Liver (tissue), 9 donors: Measurements from ENCODE around the gene SLC4A5. TPM values are rescaled to one million over a fixed set of nuclear protein-coding genes. Genes with fewer than 3 reads are reported as not detected.

ENCODE experiments used
- DNase-seq: peaks from one replicate; pipeline ENCODE4 v3.0.0-alpha.2; 2017; ENCODE audit warnings: low spot score
- H3K27ac ChIP-seq, 2 donors: one replicate each; pipeline ENCODE4 v1.7.0; 2013; ENCODE audit warnings: inconsistent platforms in 2 of 2, low read length in 2 of 2, control low read depth in 1 of 2, low read depth in 1 of 2, mild to moderate bottlenecking in 1 of 2
- H3K27me3 ChIP-seq, 4 donors: one replicate each; pipeline versions ENCODE4 v1.6.1 to v1.7.0; 2013; ENCODE audit warnings: low read length in 3 of 4, inconsistent platforms in 1 of 4, mild to moderate bottlenecking in 1 of 4, moderate library complexity in 1 of 4; ENCODE audit not compliant: control insufficient read depth in 4 of 4, insufficient read depth in 4 of 4
- H3K36me3 ChIP-seq, 4 donors: one replicate each; pipeline versions ENCODE4 v1.6.1 to v1.7.0; 2013; ENCODE audit warnings: low read length in 3 of 4, mild to moderate bottlenecking in 3 of 4, low read depth in 1 of 4, moderate library complexity in 1 of 4; ENCODE audit not compliant: control insufficient read depth in 4 of 4, insufficient read depth in 3 of 4
- H3K4me1 ChIP-seq, 4 donors: one replicate each; pipeline versions ENCODE4 v1.6.1 to v1.7.0; 2013; ENCODE audit warnings: low read length in 3 of 4, mild to moderate bottlenecking in 3 of 4, moderate library complexity in 1 of 4; ENCODE audit not compliant: control insufficient read depth in 4 of 4, insufficient read depth in 4 of 4
- H3K4me3 ChIP-seq, 3 donors: one replicate each; pipeline versions ENCODE4 v1.6.1 to v1.7.0; 2013; ENCODE audit warnings: low read length in 3 of 3, control low read depth in 1 of 3, low read depth in 1 of 3, mild to moderate bottlenecking in 1 of 3
- H3K9ac ChIP-seq, 2 donors: one replicate each; pipeline ENCODE4 v1.7.0; 2013; ENCODE audit warnings: low read length in 2 of 2, mild to moderate bottlenecking in 2 of 2, moderate library complexity in 2 of 2, control low read depth in 1 of 2, low read depth in 1 of 2
- H3K9me3 ChIP-seq, 4 donors: one replicate each; pipeline versions ENCODE4 v1.6.1 to v1.7.0; 2013; ENCODE audit warnings: low read length in 3 of 4; ENCODE audit not compliant: control insufficient read depth in 4 of 4
- ATF3 ChIP-seq: IDR thresholded peaks from 2 replicates; pipeline ENCODE4 v1.6.1; 2016; ENCODE audit warnings: antibody characterized with exemption
- CTCF ChIP-seq: fragments of 150-350 bp; IDR thresholded peaks from 2 replicates; pipeline ENCODE4 v1.5.1; 2017; ENCODE audit warnings: improper control_type of control experiment, low read depth, low read length; ENCODE audit not compliant: missing input control
- FOXA1 ChIP-seq: IDR thresholded peaks from 2 replicates; pipeline ENCODE4 v1.6.1; 2016; ENCODE audit warnings: antibody characterized with exemption
- FOXA2 ChIP-seq: IDR thresholded peaks from 2 replicates; pipeline ENCODE4 v1.6.1; 2016; ENCODE audit warnings: antibody characterized with exemption
- GABPA ChIP-seq, 2 donors: IDR thresholded peaks in 1 of 2; conservative IDR thresholded peaks in 1 of 2; 2 replicates each; pipeline ENCODE4 v1.6.1; 2016; ENCODE audit warnings: antibody characterized with exemption in 2 of 2, mild to moderate bottlenecking in 1 of 2, moderate library complexity in 1 of 2
- HNF4A ChIP-seq, 2 donors: conservative IDR thresholded peaks; 2 replicates each; pipeline ENCODE4 v1.6.1; 2016; ENCODE audit warnings: antibody characterized with exemption in 2 of 2, mild to moderate bottlenecking in 2 of 2
- HNF4G ChIP-seq: IDR thresholded peaks from 2 replicates; pipeline ENCODE4 v1.6.1; 2016; ENCODE audit warnings: antibody characterized with exemption
- JUND ChIP-seq, 2 donors: IDR thresholded peaks; 2 replicates each; pipeline ENCODE4 v1.6.1; 2016; ENCODE audit warnings: antibody characterized with exemption in 2 of 2
- MAX ChIP-seq: IDR thresholded peaks from 2 replicates; pipeline ENCODE4 v1.6.1; 2016; ENCODE audit warnings: antibody characterized with exemption
- NR2F2 ChIP-seq: IDR thresholded peaks from 2 replicates; pipeline ENCODE4 v1.6.1; 2016; ENCODE audit warnings: antibody characterized with exemption
- RAD21 ChIP-seq, 2 donors: IDR thresholded peaks; 2 replicates each; pipeline ENCODE4 v1.6.1; 2016; ENCODE audit warnings: antibody characterized with exemption in 2 of 2, mild to moderate bottlenecking in 2 of 2
- REST ChIP-seq: IDR thresholded peaks from 2 replicates; pipeline ENCODE4 v1.6.1; 2016; ENCODE audit warnings: antibody characterized with exemption, mild to moderate bottlenecking
- SP1 ChIP-seq: IDR thresholded peaks from 2 replicates; pipeline ENCODE4 v1.6.1; 2018; ENCODE audit warnings: antibody characterized with exemption, mild to moderate bottlenecking
- TAF1 ChIP-seq: conservative IDR thresholded peaks from 2 replicates; pipeline ENCODE4 v1.6.1; 2016; ENCODE audit warnings: antibody characterized with exemption, mild to moderate bottlenecking
- ZBTB33 ChIP-seq: IDR thresholded peaks from 2 replicates; pipeline ENCODE4 v1.6.1; 2016; ENCODE audit warnings: antibody characterized with exemption
- WGBS: extraction: QIAGEN DNeasy Blood & Tissue Kit; methylation state at CpG from one replicate; pipeline ENCODE4 v1.1.7; 2013; 5-methylcytosine and 5-hydroxymethylcytosine counted together
- polyA plus RNA-seq, 2 donors: library from polyadenylated mRNA; stranded (reverse) in 1 of 2; unstranded in 1 of 2; fragments of 200-250 nt in 1 of 2; fragments of >200 nt in 1 of 2; fragmentation: Nextera tagmentation in 1 of 2; extraction: Ambion mirVana in 1 of 2; gene quantifications; one replicate each; pipeline versions ENCODE4 v1.2.1 to v1.2.3, GENCODE V29; 2013 to 2015
- total RNA-seq, 2 donors: library from RNA; depleted of rRNA; stranded (reverse); fragments of >200 nt; gene quantifications; one replicate each; pipeline ENCODE4 v1.2.3, GENCODE V29; 2014
- donor health status: healthy.
- donor health status: healthy.
- donor health status: healthy.
- donor health status: healthy.
- donor health status: healthy.

Gene SLC4A5
- total and polyA plus RNA-seq, 4 donors, result 0.12 to 0.50 (median 0.29) TPM

- TF ChIP-seq HNF4A (conservative IDR thresholded peaks at IDR 0.05) (no peak), ZBTB33 (no peak), TAF1 (no peak), GABPA (IDR thresholded peaks at IDR 0.05 in 1 of 2, conservative IDR thresholded peaks at IDR 0.05 in 1 of 2) (no peak), CTCF (no peak), MAX (no peak), REST (no peak)
- Histone ChIP-seq H3K9me3 (no peaks in the 10 kb centered on the region), H3K27me3 (no peaks in the 10 kb centered on the region), H3K9ac (no peak overlapping the region), H3K4me3 (no peak overlapping the region), H3K27ac (no peak overlapping the region), H3K4me1 (peaks cover 0 to 10% (median 5%) of the 10 kb centered on the region in 4 donors), H3K36me3 (no peaks in the 10 kb centered on the region)
- DNase-seq, result no peak
- 61% methylated on average over 7 of the region's 7 CpGs for WGBS
Measured at GRCh38 chr2:74181739-74182138, 161.5 kb downstream of the SLC4A5 start.

- peaks cover 0 to 12% (median 5%) of the 10 kb centered on the region in 4 donors for H3K4me1 ChIP-seq
- H3K27me3 ChIP-seq, result no peaks in the 10 kb centered on the region
- DNase-seq, result no peak
- H3K36me3 ChIP-seq, result no peaks in the 10 kb centered on the region
- peak overlapping the region; percentile 96 to 97 (median 97) for H3K4me3 ChIP-seq
- 56% methylated on average over 25 of the region's 25 CpGs for WGBS
- no peaks in the 10 kb centered on the region for H3K9me3 ChIP-seq
- H3K27ac ChIP-seq, result peak overlapping the region; percentile 92 to 95
- no peak overlapping the region for H3K9ac ChIP-seq
- peak; percentile 43 for TF ChIP-seq TAF1
- TF ChIP-seq ZBTB33, result no peak
- TF ChIP-seq RAD21 (IDR thresholded peaks at IDR 0.05), result no peak
- TF ChIP-seq JUND (IDR thresholded peaks at IDR 0.05), result no peak
- no peak for TF ChIP-seq ATF3
- TF ChIP-seq MAX, result no peak
- TF ChIP-seq HNF4G, result no peak
- no peak for TF ChIP-seq SP1
- no peak for TF ChIP-seq NR2F2
- TF ChIP-seq FOXA1, result no peak
- peak; percentile 5 for TF ChIP-seq CTCF
- TF ChIP-seq HNF4A (conservative IDR thresholded peaks at IDR 0.05), result no peak
- TF ChIP-seq FOXA2, result no peak
- TF ChIP-seq GABPA (IDR thresholded peaks at IDR 0.05 in 1 of 2, conservative IDR thresholded peaks at IDR 0.05 in 1 of 2), result no peak
Measured at GRCh38 chr2:74179063-74179865, 164.0 kb downstream of the SLC4A5 start.
